Breast epithelium (tissue), 3 donors: ENCODE results near the gene KRT6A.

Source experiments
- CTCF ChIP-seq, 3 donors: fragments of 450-650 bp; IDR thresholded peaks; one replicate each; pipeline ENCODE4 v1.5.1; 2016 to 2017; ENCODE audit warnings: antibody characterized with exemption in 3 of 3, mild to moderate bottlenecking in 3 of 3, moderate library complexity in 3 of 3
- POLR2A ChIP-seq: fragments of 450-650 bp; IDR thresholded peaks from one replicate; pipeline ENCODE4 v1.6.1; 2016; ENCODE audit warnings: antibody characterized with exemption, mild to moderate bottlenecking, moderate library complexity
- POLR2AphosphoS5 ChIP-seq, 3 donors: sonication (generic); formaldehyde crosslinking; IDR thresholded peaks; one replicate each; pipeline ENCODE4 v1.6.1; 2017; ENCODE audit warnings: antibody characterized with exemption in 3 of 3

GRCh38 chr12:52534482-52534881, 41.4 kb upstream of the KRT6A start:
- no peak for TF ChIP-seq CTCF (IDR thresholded peaks at IDR 0.05)
- TF ChIP-seq POLR2A, result no peak
- TF ChIP-seq POLR2AphosphoS5 (IDR thresholded peaks at IDR 0.05), result no peak
